HepG2 (cell line): ENCODE data around the gene NXN. TPM values are rescaled to one million over a fixed set of nuclear protein-coding genes. Genes with fewer than 3 reads are reported as not detected.

ENCODE experiments used
- ARID2 ChIP-seq: sonication (generic); formaldehyde crosslinking; IDR thresholded peaks from 2 replicates; pipeline ENCODE4 v1.8.1; 2022; ENCODE audit warnings: mild to moderate bottlenecking, missing genetic modification reagents, borderline replicate concordance
- CERS6 ChIP-seq: sonication (generic); formaldehyde crosslinking; IDR thresholded peaks from 2 replicates; pipeline ENCODE4 v1.5.0; 2020; ENCODE audit warnings: missing genetic modification reagents
- HDAC1 ChIP-seq: sonication (generic); formaldehyde crosslinking; IDR thresholded peaks from 2 replicates; pipeline ENCODE4 v1.5.1; 2020; ENCODE audit warnings: mild to moderate bottlenecking, missing genetic modification reagents
- HOXA7 ChIP-seq: sonication (generic); formaldehyde crosslinking; IDR thresholded peaks from 2 replicates; pipeline ENCODE4 v1.8.1; 2022; ENCODE audit warnings: mild to moderate bottlenecking, missing genetic modification reagents, moderate library complexity
- KDM2A ChIP-seq: sonication (generic); formaldehyde crosslinking; IDR thresholded peaks from 2 replicates; pipeline ENCODE4 v1.4.0; 2020; ENCODE audit warnings: low read depth, missing genetic modification reagents, borderline replicate concordance
- KLF12 ChIP-seq: sonication (generic); formaldehyde crosslinking; IDR thresholded peaks from 2 replicates; pipeline ENCODE4 v1.4.0; 2020; ENCODE audit warnings: missing genetic modification reagents, borderline replicate concordance
- MAZ ChIP-seq, 2 experiments: sonication (generic) in 1 of 2; formaldehyde crosslinking in 1 of 2; IDR thresholded peaks; 2 replicates each; pipeline versions ENCODE4 v1.5.0 to v1.6.1; 2012 to 2020; ENCODE audit warnings: low read depth in 2 of 2, mild to moderate bottlenecking in 2 of 2, borderline replicate concordance in 1 of 2, improper control_type of control experiment in 1 of 2, low read length in 1 of 2, missing genetic modification reagents in 1 of 2, moderate library complexity in 1 of 2
- NFKBIZ ChIP-seq: IDR thresholded peaks from 2 replicates; pipeline ENCODE4 v1.6.1; 2018; ENCODE audit warnings: missing genetic modification reagents, missing compliant biosample characterization
- NRL ChIP-seq: sonication (generic); formaldehyde crosslinking; IDR thresholded peaks from 2 replicates; pipeline ENCODE4 v1.5.0; 2020; ENCODE audit warnings: missing genetic modification reagents, mild to moderate bottlenecking, moderate library complexity, borderline replicate concordance
- RAD21 ChIP-seq: fragments of 450-650 bp; formaldehyde crosslinking; IDR thresholded peaks from 2 replicates; pipeline ENCODE4 v1.5.0; 2020; ENCODE audit warnings: mild to moderate bottlenecking
- RAD51 ChIP-seq: fragments of 450-650 bp; IDR thresholded peaks from 2 replicates; pipeline ENCODE4 v1.6.1; 2016; ENCODE audit warnings: borderline replicate concordance
- SMAD9 ChIP-seq: sonication (generic); formaldehyde crosslinking; IDR thresholded peaks from 2 replicates; pipeline ENCODE4 v1.5.1; 2020; ENCODE audit warnings: mild to moderate bottlenecking, missing genetic modification reagents
- SMC3 ChIP-seq: IDR thresholded peaks from 2 replicates; pipeline ENCODE4 v1.6.1; 2011; ENCODE audit warnings: low read length, improper control_type of control experiment
- SRSF9 ChIP-seq: fragments of 200-400 bp; formaldehyde crosslinking; IDR thresholded peaks from 2 replicates; pipeline ENCODE4 v1.6.1; 2018; ENCODE audit warnings: borderline replicate concordance, mild to moderate bottlenecking, low read depth, low read length; ENCODE audit not compliant: insufficient read depth, poor library complexity, severe bottlenecking
- TEF ChIP-seq: sonication (generic); formaldehyde crosslinking; IDR thresholded peaks from 2 replicates; pipeline ENCODE4 v1.5.0; 2020; ENCODE audit warnings: missing genetic modification reagents
- ZBTB33 ChIP-seq: sonication (generic); formaldehyde crosslinking; IDR thresholded peaks from 2 replicates; pipeline ENCODE4 v1.4.0; 2020; ENCODE audit warnings: missing genetic modification reagents
- ZMAT5 ChIP-seq: sonication (generic); formaldehyde crosslinking; IDR thresholded peaks from 2 replicates; pipeline ENCODE4 v1.5.0; 2020; ENCODE audit warnings: mild to moderate bottlenecking, low read depth, missing genetic modification reagents, borderline replicate concordance
- ZNF275 ChIP-seq: sonication (generic); formaldehyde crosslinking; IDR thresholded peaks from 2 replicates; pipeline ENCODE4 v1.8.0; 2022; ENCODE audit warnings: missing genetic modification reagents, mild to moderate bottlenecking, inconsistent platforms, borderline replicate concordance
- ZNF496 ChIP-seq: sonication (generic); formaldehyde crosslinking; IDR thresholded peaks from 2 replicates; pipeline ENCODE4 v1.8.1; 2023; ENCODE audit warnings: mild to moderate bottlenecking, moderate library complexity, missing genetic modification reagents; ENCODE audit not compliant: insufficient replicate concordance
- ZNF773 ChIP-seq: sonication (generic); formaldehyde crosslinking; IDR thresholded peaks from 2 replicates; pipeline ENCODE4 v1.4.0; 2020; ENCODE audit warnings: missing genetic modification reagents, borderline replicate concordance
- ZNF850 ChIP-seq: sonication (generic); formaldehyde crosslinking; conservative IDR thresholded peaks from 2 replicates; pipeline ENCODE4 v1.9.0; 2021; ENCODE audit warnings: mild to moderate bottlenecking, missing genetic modification reagents
- polyA plus RNA-seq, 8 experiments: library from polyadenylated mRNA; depleted of rRNA in 3 of 8; stranded (reverse) in 7 of 8; unstranded in 1 of 8; fragments of >200 nt; fragmentation: Illumina TruSeq in 4 of 8; extraction: Trizol in 4 of 8; gene quantifications; 2 replicates each; pipeline versions ENCODE4 v1.2.1 to v1.2.3, GENCODE V29; 2011 to 2016; ENCODE audit warnings: low read depth in 4 of 8, missing spikeins in 1 of 8, mixed read lengths in 1 of 8; ENCODE audit not compliant: insufficient read depth in 1 of 8
- total RNA-seq, 5 experiments: library from RNA; depleted of rRNA; stranded (reverse); fragments of >200 nt; fragmentation: Illumina TruSeq; extraction: Trizol; gene quantifications; 2 replicates each; pipeline ENCODE4 v1.2.3, GENCODE V29; 2016; ENCODE audit warnings: low read depth in 1 of 5

NXN gene
- total and polyA plus RNA-seq, 2 of the 13 experiments (the other 11 are each of a cell fraction or from before 2014, with no cell fraction given) = 22.2 to 24.3 TPM

GRCh38 chr17:794876-795275 is 184.7 kb downstream of the NXN start (continued):
- TF ChIP-seq ZBTB33 (CRISPR knock-in tag) (peak; percentile 69), SMAD9 (no peak), CERS6 (CRISPR knock-in tag) (no peak), ARID2 (no peak), RAD51 (no peak), ZNF496 (CRISPR knock-in tag) (no peak), NFKBIZ (CRISPR knock-in tag) (no peak), NRL (CRISPR knock-in tag) (no peak), KLF12 (CRISPR knock-in tag) (0 out of 2 replicates have a peak, but pooled peaks have one; percentile 34), ZMAT5 (CRISPR knock-in tag) (no peak), HOXA7 (CRISPR knock-in tag) (no peak), TEF (CRISPR knock-in tag) (no peak), RAD21 (CRISPR knock-in tag) (peak; percentile 68), ZNF850 (no peak), KDM2A (CRISPR knock-in tag) (peak; percentile 48; the same call in 1 of the 2 replicates), ZNF773 (CRISPR knock-in tag) (no peak), SRSF9 (no peak), SMC3 (peak; percentile 68), ZNF275 (CRISPR knock-in tag) (no peak), HDAC1 (CRISPR knock-in tag) (no peak), MAZ (IDR thresholded peaks at IDR 0.05; ENCODE audit: borderline replicate concordance, low read depth, low read length) (peak; percentile 43; the same call in 1 of the 2 replicates), MAZ (CRISPR knock-in tag; IDR thresholded peaks at IDR 0.05; ENCODE audit: low read depth) (no peak)
